K562 (cell line): Measurements from ENCODE around the gene PRXL2A. TPM values are rescaled to one million over a fixed set of nuclear protein-coding genes. Genes with fewer than 3 reads are reported as not detected.
"Not testable (repeated sequence)": the region's sequence is repeated elsewhere in the genome, so short reads cannot be mapped to it uniquely, and the experiment has no call there.

Experiments used
- ATAC-seq: fragments of 200-7000 bp; cut with Tn5 transposase; 3 replicates; pipeline ENCODE4 v1.9.1; 2020; ENCODE audit warnings: moderate library complexity
- BruUV-seq: library from RNA; stranded (reverse); fragments of 400-500 nt; replicated peaks from 2 replicates; lab custom pipeline; 2021; lab: Mats Ljungman, UMichigan
- CTCF ChIA-PET: fragments of 300-600 bp; formaldehyde crosslinking; extraction: SDS; loops from one replicate; lab custom pipeline; 2021; ENCODE audit warnings: low intra/inter-chr PET ratio; lab: Yijun Ruan, JAX
- POLR2A ChIA-PET: fragments of 300-600, 350-650 bp; sonication (Branson Sonifier 250); formaldehyde crosslinking; extraction: SDS; loops from one replicate; lab custom pipeline; 2021; ENCODE audit warnings: antibody characterized with exemption, inconsistent platforms; lab: Yijun Ruan, JAX
- DNase-seq, 4 experiments: peaks; one replicate each; pipeline versions ENCODE4 v3.0.0 to v3.0.0-alpha.2; 2011 to 2018; ENCODE audit warnings: low spot score in 3 of 4, mixed read lengths in 3 of 4; ENCODE audit errors: extremely low read depth in 1 of 4
- FAIRE-seq: peaks from 2 replicates; lab custom pipeline; 2011; peaks lifted over from hg19 to GRCh38; lab: Jason Lieb, UNC
- H2AFZ ChIP-seq: 2 replicates; pipeline ENCODE4 v1.6.0; 2011; ENCODE audit warnings: low read depth, low read length, control low read depth, inconsistent platforms
- H3K27ac ChIP-seq: fragments of 200-600 bp; 3 replicates; pipeline ENCODE4 v1.8.0; 2011; ENCODE audit warnings: low read depth, mild to moderate bottlenecking, control low read depth, inconsistent platforms, low read length, moderate library complexity, mixed read lengths; ENCODE audit errors: extremely low read depth
- H3K27me3 ChIP-seq, 2 experiments: fragments of 300-600 bp in 1 of 2; 2 replicates in 1 of 2; 3 replicates in 1 of 2; pipeline versions ENCODE4 v1.6.0 to v1.8.0; 2011; ENCODE audit warnings: inconsistent platforms in 2 of 2, low read length in 2 of 2, mild to moderate bottlenecking in 1 of 2, mixed read lengths in 1 of 2, moderate library complexity in 1 of 2; ENCODE audit not compliant: control insufficient read depth in 2 of 2, insufficient read depth in 2 of 2
- H3K36me3 ChIP-seq: fragments of 300-600 bp; 3 replicates; pipeline ENCODE4 v1.8.0; 2011; ENCODE audit warnings: mild to moderate bottlenecking, low read length, inconsistent platforms; ENCODE audit not compliant: control insufficient read depth, insufficient read depth
- H3K4me1 ChIP-seq, 2 experiments: fragments of 200-600 bp in 1 of 2; replicated peaks in 1 of 2; 2 replicates in 1 of 2; 3 replicates in 1 of 2; pipeline versions ENCODE4 v1.5.1 to v1.8.0; 2011; ENCODE audit warnings: inconsistent platforms in 2 of 2, low read length in 2 of 2, mild to moderate bottlenecking in 1 of 2, mixed read lengths in 1 of 2, moderate library complexity in 1 of 2; ENCODE audit not compliant: control insufficient read depth in 2 of 2, insufficient read depth in 2 of 2
- H3K4me2 ChIP-seq: 2 replicates; pipeline ENCODE4 v1.6.1; 2011; ENCODE audit warnings: low read length, control low read depth, inconsistent platforms, mixed read lengths; ENCODE audit not compliant: insufficient read depth
- H3K4me3 ChIP-seq: fragments of 200-600 bp; sonication (generic), shearing (Covaris generic); 2 replicates; pipeline ENCODE4 v1.5.1; 2016; ENCODE audit warnings: control low read depth, inconsistent platforms
- H3K79me2 ChIP-seq: fragments of 200-600 bp; 3 replicates; pipeline ENCODE4 v1.8.0; 2011; ENCODE audit warnings: low read length, inconsistent platforms; ENCODE audit not compliant: control insufficient read depth, insufficient read depth
- H3K9ac ChIP-seq, 2 experiments: 2 replicates each; pipeline versions ENCODE4 v1.6.0 to v1.6.1; 2011; ENCODE audit warnings: low read depth in 2 of 2, low read length in 2 of 2, control low read depth in 1 of 2, inconsistent platforms in 1 of 2, mild to moderate bottlenecking in 1 of 2, mixed read lengths in 1 of 2; ENCODE audit not compliant: insufficient read depth in 1 of 2
- H3K9me1 ChIP-seq: one replicate; pipeline ENCODE4 v1.6.0; 2011; ENCODE audit warnings: inconsistent platforms, mild to moderate bottlenecking, low read length, moderate library complexity; ENCODE audit not compliant: control insufficient read depth, insufficient read depth
- H3K9me3 ChIP-seq: replicated peaks from 2 replicates; pipeline ENCODE4 v1.5.1; 2011; ENCODE audit warnings: low read depth, low read length, inconsistent platforms; ENCODE audit not compliant: control insufficient read depth, insufficient read depth
- H4K20me1 ChIP-seq: replicated peaks from 2 replicates; pipeline ENCODE4 v1.6.1; 2011; ENCODE audit warnings: low read length, inconsistent platforms, mixed read lengths; ENCODE audit not compliant: control insufficient read depth, insufficient read depth
- NFYB ChIP-seq: IDR thresholded peaks from 2 replicates; pipeline ENCODE4 v1.6.1; 2011; ENCODE audit warnings: mild to moderate bottlenecking, moderate library complexity; ENCODE audit not compliant: insufficient read length; ENCODE audit errors: extremely low read depth
- ZBTB33 ChIP-seq: sonication (generic); formaldehyde crosslinking; IDR thresholded peaks from 2 replicates; pipeline ENCODE4 v1.8.1; 2023; ENCODE audit warnings: mild to moderate bottlenecking, missing genetic modification reagents
- WGBS: fragments of 100-300 bp; shearing (Covaris generic); methylation state at CpG from one replicate; pipeline ENCODE4 v1.1.6; 2016; ENCODE audit warnings: low coverage, mixed read lengths; ENCODE audit not compliant: insufficient coverage; ENCODE audit errors: missing lambda C conversion rate; 5-methylcytosine and 5-hydroxymethylcytosine counted together
- in situ Hi-C: fragments of 300-500 bp; cut with MboI; formaldehyde crosslinking; loops from 4 replicates; pipeline ENCODE4 v1.15.0; 2018; ENCODE audit warnings: inconsistent platforms, mixed read lengths
- intact Hi-C: fragments of 100-400 bp; cut with micrococcal nuclease; formaldehyde crosslinking; loops from 2 replicates; pipeline ENCODE4 v1.14.2; 2022
- polyA plus RNA-seq, 8 experiments: library from polyadenylated mRNA; depleted of rRNA in 4 of 8; stranded (reverse) in 5 of 8; unstranded in 3 of 8; fragments of >200 nt; fragmentation: Nextera tagmentation in 2 of 8; fragmentation: Illumina TruSeq in 1 of 8; extraction: Ambion mirVana in 2 of 8; extraction: Trizol in 1 of 8; gene quantifications; 2 replicates each; pipeline versions ENCODE4 v1.2.1 to v1.2.3, GENCODE V29; 2011 to 2014; ENCODE audit warnings: inconsistent platforms in 1 of 8, missing spikeins in 1 of 8
- total RNA-seq, 7 experiments: library from RNA; depleted of rRNA in 6 of 7; stranded (reverse); fragments of >200 nt in 6 of 7; fragmentation: Illumina TruSeq in 2 of 7; extraction: Trizol in 2 of 7; gene quantifications; 2 replicates each; pipeline versions ENCODE4 v1.2.1 to v1.2.3, GENCODE V29; 2011 to 2021; ENCODE audit warnings: low replicate concordance in 1 of 7

PRXL2A gene
- total and polyA plus RNA-seq, 9 of the 15 experiments (the other 6 are each of a cell fraction or from before 2014, with no cell fraction given): 0.14 to 1.2 (median 0.75) TPM

GRCh38 chr10:80408242-80409101, at the start of gene PRXL2A (continued):
- TF ChIP-seq ZBTB33: peak; percentile 82
- TF ChIP-seq, all 486 proteins: peak for 8

- H3K4me1 ChIP-seq: peaks cover 0 to 19% of the 10 kb centered on the region in 2 experiments; a peak in 2 of 5 replicates
- H4K20me1 ChIP-seq, H3K79me2 ChIP-seq, in situ Hi-C loops, FAIRE-seq, CTCF ChIA-PET, H3K9ac ChIP-seq: not testable (repeated sequence)
- TF ChIP-seq NFYB: peak; percentile 70
- TF ChIP-seq, all 486 proteins: peak for 1; not testable (repeated sequence) for 485
- DNase-seq, H3K9me3 ChIP-seq, H3K4me3 ChIP-seq, H3K4me2 ChIP-seq, BruUV-seq, H3K36me3 ChIP-seq, intact Hi-C loops, H3K27ac ChIP-seq, H3K9me1 ChIP-seq, H2AFZ ChIP-seq, ATAC-seq: not testable (repeated sequence)
- POLR2A ChIA-PET: interaction anchor here (1.1 kb wide), 1 partner anchor 13 kb away, joined by 3 read pairs; no protein-coding TSS in a partner anchor
- 0% methylated on average over 2 of the region's 2 CpGs for WGBS
- H3K27me3 ChIP-seq: peaks cover 32 to 39% of the 10 kb centered on the region in 2 experiments
These were observed 49.4 kb upstream of the PRXL2A start for GRCh38 chr10:80358925-80359324.
